ENCODE data around the gene FDCSP.

FDCSP gene

GRCh38 chr4:70269674-70270073 lies 43.8 kb downstream of the FDCSP start:
- WGBS, result no CpG with 5 or more reads among the region's 1 CpG
- Histone ChIP-seq H2BK5ac (ENCODE audit: low read depth, low read length, poor library complexity, severe bottlenecking) (no peak overlapping the region), H4K8ac (ENCODE audit: low read length) (no peak overlapping the region), H3K18ac (ENCODE audit: low read depth in 1 of 2, low read length in 2 of 2) (no peak overlapping the region), H2BK12ac (ENCODE audit: low read length in 2 of 2) (no peak overlapping the region), H3K23ac (ENCODE audit: low read length in 2 of 2) (no peak overlapping the region), H3K9me3 (ENCODE audit: control insufficient read depth, low read length) (no peaks in the 10 kb centered on the region), H2AFZ (ENCODE audit: low read depth, low read length) (no peak overlapping the region), H3K9ac (ENCODE audit: low read length) (no peak overlapping the region), H3K79me1 (replicated peaks; ENCODE audit: low read length, poor library complexity, severe bottlenecking) (no peaks in the 10 kb centered on the region), H3K4me2 (ENCODE audit: low read length, poor library complexity, severe bottlenecking) (no peak overlapping the region), H3K36me3 (ENCODE audit: control insufficient read depth in 1 of 2, insufficient read depth in 2 of 2, low read depth in 1 of 2, low read length in 2 of 2) (no peaks in the 10 kb centered on the region), H3K14ac (ENCODE audit: low read length in 2 of 2) (no peak overlapping the region), H2BK15ac (ENCODE audit: low read depth, poor library complexity, severe bottlenecking) (no peak overlapping the region), H3K4ac (ENCODE audit: low read depth in 1 of 2, low read length in 2 of 2) (no peak overlapping the region), H3K4me1 (ENCODE audit: control insufficient read depth, insufficient read depth, low read depth, low read length) (no peaks in the 10 kb centered on the region), H4K91ac (ENCODE audit: low read length) (no peak overlapping the region), H3K4me3 (ENCODE audit: insufficient read depth in 1 of 2, low read depth in 1 of 2, low read length in 2 of 2) (no peak overlapping the region), H3K27ac (ENCODE audit: low read length, poor library complexity, severe bottlenecking) (no peak overlapping the region), H2AK5ac (ENCODE audit: low read length, severe bottlenecking) (no peak overlapping the region), H2BK120ac (ENCODE audit: low read depth, low read length) (no peak overlapping the region), H3K27me3 (ENCODE audit: control insufficient read depth in 1 of 2, insufficient read depth in 1 of 2, low read length in 2 of 2) (no peaks in the 10 kb centered on the region)
- DNase-seq, result peak; percentile 9

GRCh38 chr4:70277121-70277520 lies 51.2 kb downstream of the FDCSP start:
- no peak overlapping the region for H3K27ac ChIP-seq (ENCODE audit: low read length, poor library complexity, severe bottlenecking)
- H3K27me3 ChIP-seq (ENCODE audit: control insufficient read depth in 1 of 2, insufficient read depth in 1 of 2, low read length in 2 of 2), result no peaks in the 10 kb centered on the region
- no peak overlapping the region for H2BK12ac ChIP-seq (ENCODE audit: low read length in 2 of 2)
- H3K4me1 ChIP-seq (ENCODE audit: control insufficient read depth, insufficient read depth, low read depth, low read length), result no peaks in the 10 kb centered on the region
- no peak overlapping the region for H3K4me3 ChIP-seq (ENCODE audit: insufficient read depth in 1 of 2, low read depth in 1 of 2, low read length in 2 of 2)
- H4K8ac ChIP-seq (ENCODE audit: low read length), result no peak overlapping the region
- no peak overlapping the region for H2AK5ac ChIP-seq (ENCODE audit: low read length, severe bottlenecking)
- H3K79me1 ChIP-seq (replicated peaks; ENCODE audit: low read length, poor library complexity, severe bottlenecking), result no peaks in the 10 kb centered on the region
- 94% methylated on average over 2 of the region's 2 CpGs for WGBS
- H4K91ac ChIP-seq (ENCODE audit: low read length), result no peak overlapping the region
- no peak overlapping the region for H3K18ac ChIP-seq (ENCODE audit: low read depth in 1 of 2, low read length in 2 of 2)
- H3K9me3 ChIP-seq (ENCODE audit: control insufficient read depth, low read length), result no peaks in the 10 kb centered on the region
- DNase-seq, result no peak
- H3K36me3 ChIP-seq (ENCODE audit: control insufficient read depth in 1 of 2, insufficient read depth in 2 of 2, low read depth in 1 of 2, low read length in 2 of 2), result no peaks in the 10 kb centered on the region
- H2BK5ac ChIP-seq (ENCODE audit: low read depth, low read length, poor library complexity, severe bottlenecking), result no peak overlapping the region
- H2BK120ac ChIP-seq (ENCODE audit: low read depth, low read length), result no peak overlapping the region
- no peak overlapping the region for H3K14ac ChIP-seq (ENCODE audit: low read length in 2 of 2)
- no peak overlapping the region for H3K4me2 ChIP-seq (ENCODE audit: low read length, poor library complexity, severe bottlenecking)
- H2BK15ac ChIP-seq (ENCODE audit: low read depth, poor library complexity, severe bottlenecking), result no peak overlapping the region
- H3K23ac ChIP-seq (ENCODE audit: low read length in 2 of 2), result no peak overlapping the region
- no peak overlapping the region for H3K9ac ChIP-seq (ENCODE audit: low read length)
- H3K4ac ChIP-seq (ENCODE audit: low read depth in 1 of 2, low read length in 2 of 2), result no peak overlapping the region
- H2AFZ ChIP-seq (ENCODE audit: low read depth, low read length), result no peak overlapping the region

GRCh38 chr4:70280567-70280966 lies 54.6 kb downstream of the FDCSP start:
- H3K4me1 ChIP-seq (ENCODE audit: control insufficient read depth, insufficient read depth, low read depth, low read length), result no peaks in the 10 kb centered on the region

More at GRCh38 chr4:70280567-70280966, 54.6 kb downstream of the FDCSP start:
- 10% methylated on average over 1 of the region's 1 CpG for WGBS
- no peaks in the 10 kb centered on the region for H3K27me3 ChIP-seq (ENCODE audit: control insufficient read depth in 1 of 2, insufficient read depth in 1 of 2, low read length in 2 of 2)
- H2BK15ac ChIP-seq (ENCODE audit: low read depth, poor library complexity, severe bottlenecking), result no peak overlapping the region
- no peak overlapping the region for H3K4me3 ChIP-seq (ENCODE audit: insufficient read depth in 1 of 2, low read depth in 1 of 2, low read length in 2 of 2)
- H4K91ac ChIP-seq (ENCODE audit: low read length), result no peak overlapping the region
- H3K9ac ChIP-seq (ENCODE audit: low read length), result no peak overlapping the region
- no peaks in the 10 kb centered on the region for H3K79me1 ChIP-seq (replicated peaks; ENCODE audit: low read length, poor library complexity, severe bottlenecking)
- no peak overlapping the region for H3K14ac ChIP-seq (ENCODE audit: low read length in 2 of 2)
- no peak overlapping the region for H4K8ac ChIP-seq (ENCODE audit: low read length)
- no peak for DNase-seq
- no peak overlapping the region for H2AFZ ChIP-seq (ENCODE audit: low read depth, low read length)
- H3K27ac ChIP-seq (ENCODE audit: low read length, poor library complexity, severe bottlenecking), result no peak overlapping the region
- H3K18ac ChIP-seq (ENCODE audit: low read depth in 1 of 2, low read length in 2 of 2), result no peak overlapping the region
- H2AK5ac ChIP-seq (ENCODE audit: low read length, severe bottlenecking), result no peak overlapping the region
- no peaks in the 10 kb centered on the region for H3K36me3 ChIP-seq (ENCODE audit: control insufficient read depth in 1 of 2, insufficient read depth in 2 of 2, low read depth in 1 of 2, low read length in 2 of 2)
- no peak overlapping the region for H2BK5ac ChIP-seq (ENCODE audit: low read depth, low read length, poor library complexity, severe bottlenecking)
- H2BK120ac ChIP-seq (ENCODE audit: low read depth, low read length), result no peak overlapping the region
- no peak overlapping the region for H3K4me2 ChIP-seq (ENCODE audit: low read length, poor library complexity, severe bottlenecking)
- H2BK12ac ChIP-seq (ENCODE audit: low read length in 2 of 2), result no peak overlapping the region
- no peak overlapping the region for H3K4ac ChIP-seq (ENCODE audit: low read depth in 1 of 2, low read length in 2 of 2)
- no peak overlapping the region for H3K23ac ChIP-seq (ENCODE audit: low read length in 2 of 2)
- H3K9me3 ChIP-seq (ENCODE audit: control insufficient read depth, low read length), result no peaks in the 10 kb centered on the region
